Transverse colon (tissue), 4 donors: ENCODE results near the gene INMT. TPM values are rescaled to one million over a fixed set of nuclear protein-coding genes. Genes with fewer than 3 reads are reported as not detected.

Source experiments
- DNase-seq: peaks from one replicate; pipeline ENCODE4 v3.0.0-alpha.2; 2019
- H3K27ac ChIP-seq, 4 donors: fragments of 200-600 bp; sonication (generic); 2 replicates each; pipeline ENCODE4 v1.5.1; 2016 to 2018; ENCODE audit warnings: inconsistent platforms in 4 of 4
- H3K27me3 ChIP-seq: fragments of 200-600 bp; sonication (generic); 2 replicates; pipeline ENCODE4 v1.5.1; 2017; ENCODE audit warnings: inconsistent platforms
- H3K36me3 ChIP-seq, 4 donors: fragments of 200-600 bp; sonication (generic); 2 replicates each; pipeline ENCODE4 v1.5.1; 2017 to 2019; ENCODE audit warnings: inconsistent platforms in 4 of 4
- H3K4me1 ChIP-seq, 4 donors: fragments of 200-600 bp; sonication (generic); 2 replicates each; pipeline ENCODE4 v1.5.1; 2017 to 2020; ENCODE audit warnings: inconsistent platforms in 4 of 4
- H3K4me3 ChIP-seq, 4 donors: fragments of 200-600 bp; sonication (generic); 1 replicate in 1 of 4; 2 replicates in 3 of 4; pipeline versions ENCODE4 v1.5.1 to v1.6.1; 2017 to 2019; ENCODE audit warnings: inconsistent platforms in 4 of 4
- H3K9me3 ChIP-seq, 2 donors: fragments of 200-600 bp; sonication (generic); 2 replicates each; pipeline ENCODE4 v1.5.1; 2017 to 2019; ENCODE audit warnings: inconsistent platforms in 2 of 2
- EP300 ChIP-seq: sonication (generic); formaldehyde crosslinking; IDR thresholded peaks from one replicate; pipeline ENCODE4 v1.6.1; 2017; ENCODE audit warnings: antibody characterized with exemption, low read depth
- POLR2A ChIP-seq: fragments of 450-650 bp; IDR thresholded peaks from one replicate; pipeline ENCODE4 v1.6.1; 2016; ENCODE audit warnings: antibody characterized with exemption, mild to moderate bottlenecking, moderate library complexity
- POLR2AphosphoS5 ChIP-seq, 3 donors: sonication (generic); formaldehyde crosslinking; IDR thresholded peaks; one replicate each; pipeline ENCODE4 v1.6.1; 2016; ENCODE audit warnings: antibody characterized with exemption in 3 of 3
- WGBS, 2 donors: methylation state at CpG; one replicate each; pipeline ENCODE4 v1.1.5; 2018; ENCODE audit warnings: low coverage in 1 of 2; 5-methylcytosine and 5-hydroxymethylcytosine counted together
- in situ Hi-C, 4 donors: fragments of 200-750 bp; cut with MboI; loops; one replicate each; pipeline versions ENCODE4 v1.15.0 to v1.15.1; 2017; ENCODE audit warnings: low sequenced_read_pairs in 3 of 4, low pct_ligation_motif_present in 1 of 4, low pct_unique_long_range_greater_than_20kb in 1 of 4
- intact Hi-C: fragments of 100-400 bp; cut with DNase I; formaldehyde crosslinking; loops from one replicate; pipeline ENCODE4 v1.15.1; 2023; ENCODE audit warnings: low total_unique reads
- total RNA-seq, 4 donors: library from RNA; depleted of rRNA; stranded (reverse); fragments of >200 nt; gene quantifications; one replicate each; pipeline ENCODE4 v1.1.0, GENCODE V29; 2016
- TF ChIP-seq, protein P1 (sequence below), 5 experiments: fragments of 200-600 bp in 3 of 5; fragments of 450-650 bp in 2 of 5; sonication (generic) in 3 of 5; IDR thresholded peaks; 1 replicate in 2 of 5; 2 replicates in 3 of 5; pipeline ENCODE4 v1.5.1; 2016 to 2017; ENCODE audit warnings: antibody characterized with exemption in 5 of 5, inconsistent platforms in 3 of 5, mild to moderate bottlenecking in 2 of 5, moderate library complexity in 1 of 5

The INMT gene
- total RNA-seq, 4 donors from 2014 or later: 3.8 to 15.5 (median 8.7) TPM

DNA sequence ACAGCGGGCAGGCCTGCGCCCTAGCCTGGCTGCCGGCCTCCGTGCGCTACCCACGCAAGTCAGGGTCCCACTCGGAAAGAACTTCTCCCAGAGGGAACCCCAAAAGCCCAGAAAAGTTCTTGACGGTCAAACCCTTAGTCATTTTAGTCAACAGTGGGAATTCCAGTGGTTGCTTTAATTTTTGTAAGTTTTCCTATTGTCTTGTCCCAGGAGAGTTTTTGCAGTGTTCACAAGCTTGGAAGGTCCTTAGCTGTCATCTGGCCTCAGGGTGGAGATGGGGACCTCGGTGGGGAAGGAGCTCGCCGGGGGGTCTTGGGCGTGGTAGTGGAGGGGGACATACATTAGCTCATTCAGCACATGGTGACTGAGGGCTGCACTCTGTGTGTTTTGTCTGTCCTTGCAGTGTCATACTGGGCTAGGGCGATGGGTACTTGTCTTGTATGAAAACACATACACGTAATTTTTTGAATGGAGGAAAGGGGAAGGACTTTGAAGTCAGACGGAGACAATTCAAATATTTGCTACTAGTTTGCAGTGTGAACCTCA is 20.0 kb downstream of the INMT start:
- Histone ChIP-seq H3K27me3 (no peaks in the 10 kb centered on the region), H3K27ac (peak overlapping the region; percentile 79 to 93 (median 86)), H3K4me1 (peaks cover 5 to 19% (median 7%) of the 10 kb centered on the region in 4 donors), H3K4me3 (peak overlapping the region; percentile 82 to 93 (median 89)), H3K36me3 (no peaks in the 10 kb centered on the region), H3K9me3 (no peaks in the 10 kb centered on the region)
- WGBS, 2 donors: 3 to 4% methylated on average over 3 to 15 of the region's 15 CpGs
- no peak for DNase-seq
- intact Hi-C loops (no loop called here), in situ Hi-C loops (no loop called here)
- no peak for TF ChIP-seq POLR2AphosphoS5 (IDR thresholded peaks at IDR 0.05)
- TF ChIP-seq, protein P1, sequence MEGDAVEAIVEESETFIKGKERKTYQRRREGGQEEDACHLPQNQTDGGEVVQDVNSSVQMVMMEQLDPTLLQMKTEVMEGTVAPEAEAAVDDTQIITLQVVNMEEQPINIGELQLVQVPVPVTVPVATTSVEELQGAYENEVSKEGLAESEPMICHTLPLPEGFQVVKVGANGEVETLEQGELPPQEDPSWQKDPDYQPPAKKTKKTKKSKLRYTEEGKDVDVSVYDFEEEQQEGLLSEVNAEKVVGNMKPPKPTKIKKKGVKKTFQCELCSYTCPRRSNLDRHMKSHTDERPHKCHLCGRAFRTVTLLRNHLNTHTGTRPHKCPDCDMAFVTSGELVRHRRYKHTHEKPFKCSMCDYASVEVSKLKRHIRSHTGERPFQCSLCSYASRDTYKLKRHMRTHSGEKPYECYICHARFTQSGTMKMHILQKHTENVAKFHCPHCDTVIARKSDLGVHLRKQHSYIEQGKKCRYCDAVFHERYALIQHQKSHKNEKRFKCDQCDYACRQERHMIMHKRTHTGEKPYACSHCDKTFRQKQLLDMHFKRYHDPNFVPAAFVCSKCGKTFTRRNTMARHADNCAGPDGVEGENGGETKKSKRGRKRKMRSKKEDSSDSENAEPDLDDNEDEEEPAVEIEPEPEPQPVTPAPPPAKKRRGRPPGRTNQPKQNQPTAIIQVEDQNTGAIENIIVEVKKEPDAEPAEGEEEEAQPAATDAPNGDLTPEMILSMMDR (IDR thresholded peaks at IDR 0.05): no peak
- TF ChIP-seq POLR2A: no peak
- no peak for TF ChIP-seq EP300

DNA sequence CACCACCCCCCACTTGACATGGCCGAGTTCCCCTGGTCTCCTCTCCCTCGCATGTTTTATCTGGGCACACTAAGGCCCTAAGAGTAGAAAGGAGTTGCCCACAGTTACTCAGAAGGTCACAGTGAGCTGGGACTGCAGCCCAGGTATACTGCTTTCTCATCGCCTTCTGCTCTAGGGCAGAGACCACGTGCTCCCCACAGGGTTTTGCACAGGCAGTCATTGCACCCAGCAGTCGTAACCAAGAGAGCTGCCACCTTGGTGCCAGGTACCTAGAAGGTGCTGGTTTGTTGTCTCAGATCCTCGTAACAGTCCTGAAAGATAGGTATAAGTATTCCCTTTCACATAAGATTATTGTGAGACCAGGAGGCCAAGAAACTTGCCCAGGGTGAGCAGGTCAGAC is 21.0 kb downstream of the INMT start:
- in situ Hi-C loops (no loop called here), intact Hi-C loops (no loop called here)
- Histone ChIP-seq H3K4me1 (peaks cover 5 to 19% (median 7%) of the 10 kb centered on the region in 4 donors), H3K4me3 (no peak overlapping the region), H3K27me3 (no peaks in the 10 kb centered on the region), H3K36me3 (no peaks in the 10 kb centered on the region), H3K9me3 (no peaks in the 10 kb centered on the region), H3K27ac (no peak overlapping the region)
- DNase-seq: no peak
- 83% methylated on average over 6 of the region's 6 CpGs; no CpG with 5 or more reads in 1 of the 2 donors for WGBS, 2 donors
- TF ChIP-seq EP300: no peak
- TF ChIP-seq POLR2A: no peak
- TF ChIP-seq, protein P1 (IDR thresholded peaks at IDR 0.05): no peak
- no peak for TF ChIP-seq POLR2AphosphoS5 (IDR thresholded peaks at IDR 0.05)

DNA sequence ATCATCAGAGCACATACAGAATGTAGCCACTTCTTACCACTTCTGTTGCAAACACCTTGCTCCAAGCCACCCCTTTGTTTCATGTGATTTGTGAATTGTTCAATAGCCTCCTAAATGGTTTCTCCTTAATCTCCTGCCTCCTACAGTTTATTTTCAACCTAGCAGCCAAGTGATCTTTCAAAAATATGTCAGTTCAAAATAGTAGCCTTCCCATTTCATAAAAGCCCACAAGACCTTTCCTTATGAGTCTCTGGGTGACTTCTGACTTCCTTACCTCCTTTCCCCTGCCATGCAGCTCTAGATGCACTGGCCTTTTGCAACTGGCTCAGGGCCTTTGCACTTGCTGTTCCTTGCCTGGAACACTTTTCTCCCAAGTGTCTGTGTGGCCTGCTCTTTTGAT is 24.1 kb downstream of the INMT start:
- peaks cover under 1 to 11% (median 7%) of the 10 kb centered on the region in 4 donors for H3K4me1 ChIP-seq
- no peaks in the 10 kb centered on the region for H3K27me3 ChIP-seq
- no peaks in the 10 kb centered on the region for H3K9me3 ChIP-seq
- in situ Hi-C loops (no loop called here), intact Hi-C loops (no loop called here)
- no peak for DNase-seq
- TF ChIP-seq POLR2A (no peak), POLR2AphosphoS5 (IDR thresholded peaks at IDR 0.05) (no peak), EP300 (no peak)
- TF ChIP-seq, protein P1 (IDR thresholded peaks at IDR 0.05): no peak
- H3K36me3 ChIP-seq: no peaks in the 10 kb centered on the region
- H3K27ac ChIP-seq: no peak overlapping the region
- H3K4me3 ChIP-seq: no peak overlapping the region

DNA sequence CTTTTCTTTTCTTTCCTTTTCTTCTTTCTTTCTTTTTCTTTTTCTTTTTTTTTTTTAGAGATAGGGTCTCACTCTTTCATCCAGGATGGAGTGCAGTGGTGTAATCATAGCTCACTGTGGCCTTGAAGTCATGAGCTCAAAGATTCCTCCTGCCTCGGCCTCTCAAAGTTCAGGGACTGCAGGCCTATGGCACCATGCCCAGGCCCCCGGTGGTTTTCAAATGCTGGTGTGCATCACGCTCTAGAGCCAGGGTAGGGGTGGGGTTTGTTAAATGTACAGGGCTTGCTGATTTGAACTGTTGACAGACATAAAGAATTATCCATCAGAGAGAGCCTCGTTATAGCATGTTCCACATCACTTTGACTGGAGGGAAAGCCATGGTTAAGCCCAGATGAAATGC is 25.0 kb downstream of the INMT start:
- intact Hi-C loops: no loop called here
- no peak for DNase-seq
- TF ChIP-seq POLR2A (no peak), POLR2AphosphoS5 (IDR thresholded peaks at IDR 0.05) (no peak), EP300 (no peak)
- TF ChIP-seq, protein P1 (IDR thresholded peaks at IDR 0.05): no peak
- Histone ChIP-seq H3K27me3 (no peaks in the 10 kb centered on the region), H3K4me1 (peaks cover 0 to 9% (median 5%) of the 10 kb centered on the region in 4 donors), H3K27ac (no peak overlapping the region), H3K4me3 (no peak overlapping the region), H3K36me3 (no peaks in the 10 kb centered on the region), H3K9me3 (no peaks in the 10 kb centered on the region)
- 84% methylated on average over 4 of the region's 4 CpGs; no CpG with 5 or more reads in 1 of the 2 donors for WGBS, 2 donors
- in situ Hi-C loops: no loop called here
